ENCODE results near the gene FGF8.
A peak's percentile ranks its signal among the peaks of the same experiment; 100 is the strongest.

Gene FGF8

GRCh38 chr10:101781984-101782810, 6.3 kb upstream of the FGF8 start:
- no peak for FAIRE-seq

GRCh38 chr10:101781655-101781983, 5.7 kb upstream of the FGF8 start:
- no peak for FAIRE-seq

GRCh38 chr10:101780818-101781654, 5.1 kb upstream of the FGF8 start:
- FAIRE-seq = peak; percentile 48

GRCh38 chr10:101780187-101780817, 4.4 kb upstream of the FGF8 start:
- no peak for FAIRE-seq

- no peak for FAIRE-seq
Measured at GRCh38 chr10:101779544-101780186, 3.8 kb upstream of the FGF8 start.

GRCh38 chr10:101778781-101779543, 3.0 kb upstream of the FGF8 start:
- FAIRE-seq = no peak

GRCh38 chr10:101778151-101778780, 2.4 kb upstream of the FGF8 start:
- no peak for FAIRE-seq

- FAIRE-seq = no peak
Measured at GRCh38 chr10:101777619-101778145, 1.8 kb upstream of the FGF8 start.

- FAIRE-seq = no peak
Measured at GRCh38 chr10:101776161-101776817, 375 bp upstream of the FGF8 start.

GRCh38 chr10:101774589-101775272, 1.2 kb downstream of the FGF8 start:
- FAIRE-seq = no peak

GRCh38 chr10:101773923-101774588, 1.9 kb downstream of the FGF8 start:
- FAIRE-seq = no peak

- FAIRE-seq = no peak
Measured at GRCh38 chr10:101772895-101773761, 2.8 kb downstream of the FGF8 start.

GRCh38 chr10:101772017-101772894, 3.7 kb downstream of the FGF8 start:
- FAIRE-seq = no peak

- FAIRE-seq = no peak
Measured at GRCh38 chr10:101771380-101771779, 4.5 kb downstream of the FGF8 start.

- FAIRE-seq = no peak
Measured at GRCh38 chr10:101770331-101771215, 5.3 kb downstream of the FGF8 start.

GRCh38 chr10:101769541-101770180, 6.3 kb downstream of the FGF8 start:
- FAIRE-seq = no peak

All from A204.1 (cell line).